Globus pallidus (tissue), 1 donor: ENCODE results near the gene KANSL3.
A peak's percentile ranks its signal among the peaks of the same experiment; 100 is the strongest.
"Not testable (repeated sequence)": the region's sequence is repeated elsewhere in the genome, so short reads cannot be mapped to it uniquely, and the experiment has no call there.

Source experiments
- DNase-seq: peaks from one replicate; pipeline ENCODE4 v3.0.0-alpha.2; 2015; ENCODE audit warnings: low spot score

The KANSL3 gene

GRCh38 chr2:96557421-96557820 is 80.7 kb downstream of the KANSL3 start:
- DNase-seq, result not testable (repeated sequence)

GRCh38 chr2:96556441-96557330 is 81.4 kb downstream of the KANSL3 start:
- no peak for DNase-seq

GRCh38 chr2:96555146-96555610 is 82.9 kb downstream of the KANSL3 start:
- DNase-seq, result no peak

GRCh38 chr2:96554293-96555145 is 83.6 kb downstream of the KANSL3 start:
- DNase-seq, result peak; percentile 78

GRCh38 chr2:96553957-96554292 is 84.2 kb downstream of the KANSL3 start:
- not testable (repeated sequence) for DNase-seq

GRCh38 chr2:96553176-96553956 is 84.7 kb downstream of the KANSL3 start:
- no peak for DNase-seq

- no peak for DNase-seq
Observed at GRCh38 chr2:96552315-96553175, 85.6 kb downstream of the KANSL3 start.

GRCh38 chr2:96551605-96552314 is 86.4 kb downstream of the KANSL3 start:
- DNase-seq, result no peak

- DNase-seq, result no peak
Observed at GRCh38 chr2:96550787-96551604, 87.1 kb downstream of the KANSL3 start.

- DNase-seq, result no peak
Observed at GRCh38 chr2:96549967-96550786, 87.9 kb downstream of the KANSL3 start.

- DNase-seq, result no peak
Observed at GRCh38 chr2:96549466-96549785, 88.7 kb downstream of the KANSL3 start.

GRCh38 chr2:96548558-96549465 is 89.3 kb downstream of the KANSL3 start:
- DNase-seq, result no peak

GRCh38 chr2:96547731-96548171 is 90.4 kb downstream of the KANSL3 start:
- DNase-seq, result no peak

- DNase-seq, result no peak
Observed at GRCh38 chr2:96547203-96547641, 90.9 kb downstream of the KANSL3 start.

- no peak for DNase-seq
Observed at GRCh38 chr2:96546797-96547196, 91.3 kb downstream of the KANSL3 start.

GRCh38 chr2:96546321-96546720 is 91.8 kb downstream of the KANSL3 start:
- DNase-seq, result no peak
